ENCODE measurements around the gene NOC4L.
A peak's percentile ranks its signal among the peaks of the same experiment; 100 is the strongest.
"Not testable (repeated sequence)": the region's sequence is repeated elsewhere in the genome, so short reads cannot be mapped to it uniquely, and the experiment has no call there.

NOC4L gene

DNA sequence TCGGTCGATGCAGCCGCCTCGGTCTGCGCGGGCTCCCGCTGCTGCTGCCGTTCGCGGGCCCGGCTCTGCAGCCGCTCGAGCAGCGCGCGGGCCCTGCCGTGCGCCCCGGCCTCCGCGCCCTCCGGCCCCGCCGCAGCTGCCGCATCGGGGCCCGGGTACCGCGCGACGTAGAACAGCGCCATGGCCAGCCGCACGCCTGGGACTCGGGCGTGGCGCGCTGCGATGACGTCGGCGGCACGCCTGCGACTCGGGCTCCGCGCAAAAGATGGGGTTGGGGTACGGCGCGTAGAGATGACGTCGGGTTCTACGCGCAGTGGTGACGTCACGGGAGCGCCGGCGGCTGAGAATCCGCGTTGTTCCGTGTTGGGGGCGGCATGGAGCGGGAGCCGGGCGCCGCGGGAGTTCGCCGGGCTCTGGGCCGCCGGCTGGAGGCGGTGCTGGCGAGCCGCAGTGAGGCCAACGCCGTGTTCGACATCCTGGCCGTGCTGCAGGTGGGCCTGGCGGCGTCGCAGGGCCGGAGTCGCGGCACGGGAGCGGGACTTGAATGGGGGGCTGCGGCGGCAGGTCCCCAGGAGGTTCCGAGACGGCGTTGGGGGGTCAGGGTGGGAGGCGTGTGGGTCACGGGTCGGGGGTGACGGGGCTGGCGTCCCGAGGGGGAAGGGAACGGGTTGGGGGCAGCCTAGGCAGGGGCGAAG, at the start of gene NOC4L, which contains the start of gene DDX51:
NOC4L (plus strand) TSS at position 343 of the 695 bp plus-strand sequence; CDS start at position 375, 32 bp downstream.
DDX51 (minus strand) TSS at position 205 of the 695 bp plus-strand sequence; CDS start at position 182, 23 bp downstream.
- DNase-seq: peak; percentile 96

DNA sequence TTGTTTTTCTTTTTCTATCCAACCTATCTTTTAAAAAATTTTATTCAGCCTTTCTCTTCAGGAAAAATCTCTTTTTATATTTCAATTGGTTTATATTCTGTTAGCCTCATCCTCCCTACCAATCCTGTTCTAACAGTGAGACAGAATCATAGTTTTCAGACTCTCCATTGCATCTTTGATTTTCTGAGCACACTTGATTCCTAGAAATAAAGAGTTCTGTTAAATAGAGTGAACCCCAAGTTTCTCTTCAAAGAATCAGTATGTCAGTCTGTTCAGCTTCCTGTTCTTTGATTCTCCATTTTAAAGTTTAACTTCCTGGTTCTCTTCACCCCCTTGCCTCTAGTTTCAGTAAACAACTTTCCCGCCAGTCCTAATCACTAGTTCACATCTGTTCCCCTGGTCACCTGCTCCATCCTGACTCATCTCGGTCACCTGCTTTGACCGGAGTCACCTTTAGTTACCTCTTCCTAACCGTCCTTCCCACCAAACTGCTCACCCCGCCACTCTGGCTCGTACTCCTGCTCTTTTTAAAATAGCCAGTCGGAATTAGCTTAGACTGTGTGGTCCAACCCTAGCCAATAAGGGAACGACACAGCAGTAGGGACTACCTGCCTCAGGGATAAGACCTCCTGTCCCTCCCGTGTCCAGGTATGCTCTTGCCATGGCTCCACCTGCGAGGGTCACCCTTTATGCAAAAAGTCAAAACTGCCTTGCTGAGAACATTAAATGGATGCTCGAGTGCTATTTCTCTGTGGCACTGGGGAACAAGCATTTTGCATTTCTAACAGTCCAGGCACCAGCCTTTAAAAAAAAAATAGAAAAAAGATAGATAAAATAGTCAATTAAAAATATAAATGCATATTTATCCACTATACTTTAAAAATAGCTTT, 48.5 kb upstream of the NOC4L start:
- no peak for DNase-seq

GRCh38 chr12:132099739-132100138, 44.5 kb upstream of the NOC4L start:
- DNase-seq: no peak

DNA sequence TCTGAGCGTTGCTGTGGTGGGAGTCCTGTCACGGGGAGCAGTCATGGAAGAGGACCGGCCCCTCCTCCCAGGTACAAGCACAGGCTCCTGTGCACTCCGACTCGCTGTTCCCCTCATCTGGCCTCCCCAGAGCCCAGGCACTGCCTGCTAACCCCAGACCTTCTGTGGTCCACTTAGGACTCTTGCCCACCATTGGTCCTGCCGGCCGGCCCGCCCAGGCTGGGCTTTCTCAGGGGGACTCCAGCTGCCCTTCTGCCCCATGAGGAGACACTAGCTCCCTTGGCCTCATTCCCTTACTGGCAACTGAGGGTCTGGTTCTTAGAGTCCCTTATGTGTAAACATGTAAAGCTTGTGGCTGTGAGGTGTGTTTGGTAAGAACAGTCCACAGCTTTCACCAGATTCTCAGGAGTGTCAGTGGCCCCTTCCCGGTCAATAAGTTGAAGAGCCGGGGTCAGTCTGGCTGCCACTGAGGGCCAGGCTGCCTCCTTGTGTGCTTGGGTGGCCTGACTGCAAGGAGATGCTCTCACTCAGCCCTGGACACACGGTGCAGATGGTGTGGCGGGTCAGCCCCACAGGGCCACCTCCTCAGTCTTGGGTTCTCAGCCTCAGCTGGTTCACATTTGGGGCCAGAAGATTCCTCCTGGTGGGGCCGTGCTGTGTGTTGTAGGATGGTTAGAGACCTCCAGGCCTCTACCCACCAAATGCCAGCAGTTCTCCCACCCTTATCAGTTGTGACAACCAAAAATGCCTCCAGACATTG, 43.8 kb upstream of the NOC4L start:
- DNase-seq: no peak

DNA sequence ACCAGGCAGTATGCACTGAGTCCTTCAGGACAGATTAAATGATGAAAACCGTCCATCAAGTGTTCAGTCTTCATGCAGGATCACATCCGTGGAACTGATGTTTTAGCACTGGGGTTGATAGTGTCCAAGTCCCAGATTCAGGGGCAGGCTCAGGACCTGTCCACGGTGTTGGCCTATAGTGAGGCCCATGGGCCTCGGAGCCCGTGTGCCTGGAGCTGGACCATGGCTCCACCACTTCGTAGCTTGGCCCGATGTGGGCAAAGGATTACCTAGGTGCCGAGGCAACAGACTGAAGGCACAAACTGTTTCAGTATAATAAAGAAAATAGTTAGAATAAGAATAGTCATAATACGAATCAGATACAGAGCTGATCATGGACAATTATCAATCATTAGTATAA, 42.0 kb upstream of the NOC4L start:
- DNase-seq: no peak

GRCh38 chr12:132103072-132103471, 41.2 kb upstream of the NOC4L start:
- not testable (repeated sequence) for DNase-seq

DNA sequence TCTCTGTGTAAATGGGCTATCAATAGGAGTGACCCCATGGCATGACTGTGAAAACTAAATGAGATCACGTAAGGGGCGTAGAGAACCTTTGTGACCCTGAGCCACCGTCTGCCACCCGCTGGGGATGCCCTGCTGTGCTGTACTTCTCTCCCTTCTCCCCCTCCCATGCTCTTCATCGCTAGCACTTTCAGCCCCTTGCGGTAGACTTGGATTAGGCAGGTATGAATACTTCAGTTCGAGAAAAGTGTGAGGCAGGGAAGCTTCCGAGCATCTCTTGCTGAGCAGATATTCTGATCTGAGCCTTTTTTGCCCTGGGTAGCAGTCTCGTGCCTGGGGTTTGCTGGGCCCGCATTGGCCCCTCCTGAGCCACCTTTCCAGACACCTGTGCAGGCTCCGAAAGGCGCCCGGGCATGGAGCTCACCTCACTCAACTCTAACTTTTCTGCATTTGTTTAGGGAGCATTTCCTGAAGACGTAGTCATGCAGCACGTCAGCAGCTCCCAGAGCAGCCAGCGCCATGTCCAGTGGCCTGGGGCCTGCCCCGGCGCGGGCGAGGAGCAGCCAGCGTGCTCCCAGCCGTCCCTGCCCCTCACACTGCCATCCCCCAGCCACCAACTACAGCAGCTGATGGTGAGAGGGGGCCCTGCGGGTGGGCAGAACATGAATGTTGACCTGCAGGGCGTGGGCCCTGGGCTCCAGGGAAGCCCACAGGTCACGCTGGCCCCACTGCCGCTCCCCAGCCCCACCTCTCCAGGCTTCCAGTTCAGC, 40.5 kb upstream of the NOC4L start:
- DNase-seq: no peak

GRCh38 chr12:132105467-132105866, 38.8 kb upstream of the NOC4L start:
- no peak for DNase-seq

- no peak for DNase-seq
These were observed 37.3 kb upstream of the NOC4L start for GRCh38 chr12:132106921-132107320.

DNA sequence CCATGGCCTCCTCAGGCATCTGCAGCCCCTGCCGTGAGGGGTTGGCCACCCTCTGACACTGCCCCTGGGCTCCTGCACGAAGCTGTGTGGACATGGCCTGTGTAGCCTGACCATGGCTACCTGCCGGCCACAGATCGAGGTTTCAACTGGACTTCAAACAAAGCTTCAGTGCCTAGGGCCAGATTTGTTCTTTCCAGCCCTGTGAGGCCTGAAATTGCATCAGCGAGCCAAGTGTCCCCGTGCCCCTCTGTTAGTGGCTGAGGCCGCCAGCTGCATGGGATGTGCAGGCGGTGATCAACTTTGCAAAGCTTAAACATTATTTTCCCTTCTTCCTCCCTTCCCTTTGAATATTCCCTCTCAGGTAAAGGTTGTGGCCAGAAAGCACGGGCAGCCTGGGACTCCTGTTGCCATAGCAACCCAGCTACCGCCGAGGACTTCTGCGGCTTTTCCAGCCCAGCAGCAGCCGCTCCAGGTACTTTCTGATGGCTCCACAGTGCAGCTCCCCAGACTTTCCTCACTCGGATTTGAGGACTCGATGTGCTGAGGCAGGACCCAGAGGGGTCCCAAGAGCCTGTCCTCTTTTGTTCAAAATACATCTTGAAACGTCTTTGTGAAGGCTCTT, 35.9 kb upstream of the NOC4L start:
- DNase-seq: no peak

- DNase-seq: no peak
These were observed 34.5 kb upstream of the NOC4L start for GRCh38 chr12:132109741-132110140.

GRCh38 chr12:132110677-132111076, 33.6 kb upstream of the NOC4L start:
- no peak for DNase-seq

- DNase-seq: no peak
These were observed 32.5 kb upstream of the NOC4L start for GRCh38 chr12:132111654-132112304.

- DNase-seq: no peak
These were observed 29.6 kb upstream of the NOC4L start for GRCh38 chr12:132114667-132115066.

DNA sequence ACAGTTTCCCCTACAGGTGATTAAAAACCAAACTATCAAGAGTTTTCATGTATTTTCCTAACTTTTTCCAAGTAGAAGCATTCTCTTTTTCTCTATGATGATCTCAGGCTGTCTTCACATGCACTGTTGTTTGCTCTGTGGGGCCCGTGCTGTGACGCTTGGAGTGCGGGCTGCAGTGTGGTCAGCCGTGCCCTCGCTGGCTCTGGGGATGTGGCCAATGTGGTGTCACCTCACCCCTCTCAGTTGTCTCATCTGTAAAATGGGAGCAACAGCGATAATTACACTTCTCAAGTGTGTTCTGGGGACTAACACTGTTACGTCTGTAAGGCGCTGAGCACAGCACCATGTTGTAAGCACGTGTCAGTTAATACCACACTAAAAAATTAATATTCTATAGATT, 28.8 kb upstream of the NOC4L start:
- DNase-seq: no peak

DNA sequence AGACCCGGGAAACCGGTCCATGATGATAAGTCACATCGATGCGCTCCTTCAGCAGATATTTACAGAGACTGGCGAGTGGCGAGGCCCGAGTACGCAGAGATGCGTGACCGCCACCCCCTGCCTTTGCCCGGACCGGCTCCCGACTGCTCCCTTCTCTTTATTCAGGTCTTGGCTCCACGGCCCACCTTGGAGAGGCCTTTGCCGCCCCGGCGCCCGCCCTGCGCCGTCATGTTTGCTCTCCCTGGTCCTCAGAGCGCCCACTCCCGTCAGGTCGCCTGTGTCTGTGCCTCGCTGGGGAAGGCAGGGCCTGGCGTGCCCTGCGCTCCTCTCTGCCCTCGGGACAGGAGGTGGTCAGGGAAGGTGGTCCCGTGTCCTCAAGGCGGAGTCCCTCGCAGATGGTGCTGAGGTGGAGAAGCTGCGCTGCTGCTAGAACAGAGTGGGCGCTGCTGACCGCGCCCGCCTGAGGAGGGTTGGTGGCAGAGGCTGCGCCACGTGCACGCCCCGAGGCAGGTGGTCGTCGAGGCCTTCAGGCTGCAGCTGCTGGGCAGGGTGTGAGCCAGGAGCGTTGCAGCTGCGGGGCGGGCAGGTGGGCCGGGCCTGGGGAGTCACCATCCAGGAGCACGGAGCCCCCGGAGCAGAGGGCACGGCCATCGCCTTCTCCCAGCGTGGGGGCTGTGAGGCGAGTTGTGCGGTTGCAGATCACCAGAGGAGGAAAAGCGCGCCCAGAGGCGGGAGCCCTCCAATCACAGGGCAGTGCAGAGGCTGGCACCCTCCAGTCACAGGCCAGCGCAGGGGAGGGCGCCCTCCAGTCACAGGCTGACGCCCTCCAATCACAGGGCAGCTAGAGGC, 27.3 kb upstream of the NOC4L start:
- DNase-seq: no peak

GRCh38 chr12:132117558-132117875, 26.7 kb upstream of the NOC4L start:
- no peak for DNase-seq

DNA sequence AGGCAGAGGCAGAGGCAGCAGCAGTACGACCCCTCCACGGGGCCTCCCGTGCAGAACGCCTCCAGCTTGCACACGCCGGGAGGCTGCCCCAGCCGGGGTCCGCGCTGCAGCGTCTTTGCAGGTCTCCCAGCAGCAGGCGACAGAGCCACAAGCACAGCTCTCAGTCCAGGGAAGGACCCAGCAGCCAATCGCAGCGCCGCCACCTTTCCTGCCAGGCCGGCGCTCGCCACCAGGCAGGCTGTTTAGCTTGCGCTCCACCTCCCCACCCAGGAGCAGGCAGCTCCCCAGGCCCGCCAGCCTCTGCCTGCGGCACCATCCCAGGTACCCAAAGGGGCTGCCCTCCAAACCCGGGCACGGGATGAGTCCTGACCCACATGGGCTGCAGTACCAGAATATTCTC, 25.4 kb upstream of the NOC4L start:
- DNase-seq: no peak

DNA sequence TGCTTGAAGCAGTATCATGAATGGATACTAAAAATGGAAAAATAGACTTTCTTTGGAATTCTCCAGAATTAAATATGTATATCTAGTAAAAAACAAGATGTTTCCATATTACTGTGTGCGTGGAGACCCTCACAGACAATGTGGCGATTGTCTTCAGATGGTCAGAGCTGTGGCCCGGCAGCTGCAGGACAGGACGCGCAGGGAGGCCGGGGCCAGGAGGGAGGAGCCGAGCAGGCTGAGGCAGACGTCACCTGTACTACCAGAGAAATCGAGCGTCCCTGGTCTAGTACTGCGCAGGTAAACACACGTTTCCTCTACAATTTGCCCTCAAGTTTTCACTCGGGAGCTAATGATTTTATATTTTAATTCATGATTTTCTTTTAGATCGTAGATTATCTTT, 23.0 kb upstream of the NOC4L start:
- no peak for DNase-seq

DNA sequence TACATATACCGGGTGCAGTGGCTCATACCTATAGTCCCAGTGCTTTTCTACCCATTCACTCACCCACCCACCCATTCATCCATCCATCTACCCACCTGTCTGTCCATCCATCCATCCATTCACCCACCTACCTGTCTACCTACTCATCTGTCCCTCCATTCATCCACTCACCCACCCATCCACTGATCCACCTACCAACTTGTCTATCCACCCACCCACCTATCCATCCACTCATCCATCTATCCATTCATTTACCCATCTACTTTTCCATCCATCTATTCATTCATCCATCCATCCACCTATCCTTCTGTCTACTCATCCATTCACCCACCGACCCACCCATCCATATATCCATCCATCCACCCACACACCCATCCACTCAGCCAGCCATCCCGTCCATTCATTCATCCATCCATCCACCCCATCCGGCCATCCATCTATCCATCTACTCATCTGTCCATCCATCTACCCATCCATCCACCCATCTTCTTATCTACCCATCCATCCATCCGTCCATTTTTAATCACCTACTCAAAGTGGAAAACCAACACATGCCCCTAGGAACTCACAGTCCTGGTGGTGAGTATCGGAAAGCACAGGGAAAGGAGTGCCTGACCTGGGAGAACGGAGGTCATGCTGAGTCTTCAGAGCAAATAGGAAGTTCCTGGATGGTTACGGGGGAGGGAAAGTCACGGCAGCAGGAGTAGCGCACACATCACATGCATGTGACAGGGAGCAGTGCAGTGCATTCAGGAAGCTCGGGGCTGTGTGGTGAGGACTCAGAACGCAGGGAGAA, 20.1 kb upstream of the NOC4L start:
- DNase-seq: no peak

Measured in CD4-positive, alpha-beta T cell treated with Interleukin-21 for 1 hour (primary cell).